Body of pancreas (tissue), 4 donors: ENCODE data around the gene DAPK3.

Source experiments
- POLR2A ChIP-seq, 3 donors: fragments of 450-650 bp; IDR thresholded peaks; one replicate each; pipeline ENCODE4 v1.6.1; 2016; ENCODE audit warnings: antibody characterized with exemption in 3 of 3, mild to moderate bottlenecking in 2 of 3
- TF ChIP-seq, protein P1 (sequence below), 7 experiments: fragments of 450-650 bp in 4 of 7; fragments of 200-600 bp in 3 of 7; sonication (generic) in 3 of 7; IDR thresholded peaks; one replicate each; pipeline ENCODE4 v1.5.1; 2016 to 2019; ENCODE audit warnings: antibody characterized with exemption in 7 of 7

GRCh38 chr19:3980353-3981251 lies 9.7 kb upstream of the DAPK3 start:
- TF ChIP-seq, protein P1, sequence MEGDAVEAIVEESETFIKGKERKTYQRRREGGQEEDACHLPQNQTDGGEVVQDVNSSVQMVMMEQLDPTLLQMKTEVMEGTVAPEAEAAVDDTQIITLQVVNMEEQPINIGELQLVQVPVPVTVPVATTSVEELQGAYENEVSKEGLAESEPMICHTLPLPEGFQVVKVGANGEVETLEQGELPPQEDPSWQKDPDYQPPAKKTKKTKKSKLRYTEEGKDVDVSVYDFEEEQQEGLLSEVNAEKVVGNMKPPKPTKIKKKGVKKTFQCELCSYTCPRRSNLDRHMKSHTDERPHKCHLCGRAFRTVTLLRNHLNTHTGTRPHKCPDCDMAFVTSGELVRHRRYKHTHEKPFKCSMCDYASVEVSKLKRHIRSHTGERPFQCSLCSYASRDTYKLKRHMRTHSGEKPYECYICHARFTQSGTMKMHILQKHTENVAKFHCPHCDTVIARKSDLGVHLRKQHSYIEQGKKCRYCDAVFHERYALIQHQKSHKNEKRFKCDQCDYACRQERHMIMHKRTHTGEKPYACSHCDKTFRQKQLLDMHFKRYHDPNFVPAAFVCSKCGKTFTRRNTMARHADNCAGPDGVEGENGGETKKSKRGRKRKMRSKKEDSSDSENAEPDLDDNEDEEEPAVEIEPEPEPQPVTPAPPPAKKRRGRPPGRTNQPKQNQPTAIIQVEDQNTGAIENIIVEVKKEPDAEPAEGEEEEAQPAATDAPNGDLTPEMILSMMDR (IDR thresholded peaks at IDR 0.05) = no peak
- TF ChIP-seq POLR2A (IDR thresholded peaks at IDR 0.05) = no peak
